GM12872 (cell line): Measurements from ENCODE around the gene PCDHGC5.

Experiments used
- TF ChIP-seq, protein P1 (sequence below): IDR thresholded peaks from 3 replicates; pipeline ENCODE4 v1.5.1; 2011; ENCODE audit warnings: low read depth, mild to moderate bottlenecking, low read length, moderate library complexity; ENCODE audit not compliant: insufficient read depth

Gene PCDHGC5

DNA sequence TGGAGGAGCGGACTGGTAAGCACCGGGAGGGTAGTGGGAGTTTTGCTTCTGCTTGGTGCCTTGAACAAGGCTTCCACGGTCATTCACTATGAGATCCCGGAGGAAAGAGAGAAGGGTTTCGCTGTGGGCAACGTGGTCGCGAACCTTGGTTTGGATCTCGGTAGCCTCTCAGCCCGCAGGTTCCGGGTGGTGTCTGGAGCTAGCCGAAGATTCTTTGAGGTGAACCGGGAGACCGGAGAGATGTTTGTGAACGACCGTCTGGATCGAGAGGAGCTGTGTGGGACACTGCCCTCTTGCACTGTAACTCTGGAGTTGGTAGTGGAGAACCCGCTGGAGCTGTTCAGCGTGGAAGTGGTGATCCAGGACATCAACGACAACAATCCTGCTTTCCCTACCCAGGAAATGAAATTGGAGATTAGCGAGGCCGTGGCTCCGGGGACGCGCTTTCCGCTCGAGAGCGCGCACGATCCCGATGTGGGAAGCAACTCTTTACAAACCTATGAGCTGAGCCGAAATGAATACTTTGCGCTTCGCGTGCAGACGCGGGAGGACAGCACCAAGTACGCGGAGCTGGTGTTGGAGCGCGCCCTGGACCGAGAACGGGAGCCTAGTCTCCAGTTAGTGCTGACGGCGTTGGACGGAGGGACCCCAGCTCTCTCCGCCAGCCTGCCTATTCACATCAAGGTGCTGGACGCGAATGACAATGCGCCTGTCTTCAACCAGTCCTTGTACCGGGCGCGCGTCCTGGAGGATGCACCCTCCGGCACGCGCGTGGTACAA is 12.6 kb upstream of the PCDHGC5 start:
- TF ChIP-seq, protein P1, sequence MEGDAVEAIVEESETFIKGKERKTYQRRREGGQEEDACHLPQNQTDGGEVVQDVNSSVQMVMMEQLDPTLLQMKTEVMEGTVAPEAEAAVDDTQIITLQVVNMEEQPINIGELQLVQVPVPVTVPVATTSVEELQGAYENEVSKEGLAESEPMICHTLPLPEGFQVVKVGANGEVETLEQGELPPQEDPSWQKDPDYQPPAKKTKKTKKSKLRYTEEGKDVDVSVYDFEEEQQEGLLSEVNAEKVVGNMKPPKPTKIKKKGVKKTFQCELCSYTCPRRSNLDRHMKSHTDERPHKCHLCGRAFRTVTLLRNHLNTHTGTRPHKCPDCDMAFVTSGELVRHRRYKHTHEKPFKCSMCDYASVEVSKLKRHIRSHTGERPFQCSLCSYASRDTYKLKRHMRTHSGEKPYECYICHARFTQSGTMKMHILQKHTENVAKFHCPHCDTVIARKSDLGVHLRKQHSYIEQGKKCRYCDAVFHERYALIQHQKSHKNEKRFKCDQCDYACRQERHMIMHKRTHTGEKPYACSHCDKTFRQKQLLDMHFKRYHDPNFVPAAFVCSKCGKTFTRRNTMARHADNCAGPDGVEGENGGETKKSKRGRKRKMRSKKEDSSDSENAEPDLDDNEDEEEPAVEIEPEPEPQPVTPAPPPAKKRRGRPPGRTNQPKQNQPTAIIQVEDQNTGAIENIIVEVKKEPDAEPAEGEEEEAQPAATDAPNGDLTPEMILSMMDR: no peak

DNA sequence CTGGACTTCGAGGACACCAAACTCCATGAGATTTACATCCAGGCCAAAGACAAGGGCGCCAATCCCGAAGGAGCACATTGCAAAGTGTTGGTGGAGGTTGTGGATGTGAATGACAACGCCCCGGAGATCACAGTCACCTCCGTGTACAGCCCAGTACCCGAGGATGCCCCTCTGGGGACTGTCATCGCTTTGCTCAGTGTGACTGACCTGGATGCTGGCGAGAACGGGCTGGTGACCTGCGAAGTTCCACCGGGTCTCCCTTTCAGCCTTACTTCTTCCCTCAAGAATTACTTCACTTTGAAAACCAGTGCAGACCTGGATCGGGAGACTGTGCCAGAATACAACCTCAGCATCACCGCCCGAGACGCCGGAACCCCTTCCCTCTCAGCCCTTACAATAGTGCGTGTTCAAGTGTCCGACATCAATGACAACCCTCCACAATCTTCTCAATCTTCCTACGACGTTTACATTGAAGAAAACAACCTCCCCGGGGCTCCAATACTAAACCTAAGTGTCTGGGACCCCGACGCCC is 11.8 kb upstream of the PCDHGC5 start:
- TF ChIP-seq, protein P1: no peak

DNA sequence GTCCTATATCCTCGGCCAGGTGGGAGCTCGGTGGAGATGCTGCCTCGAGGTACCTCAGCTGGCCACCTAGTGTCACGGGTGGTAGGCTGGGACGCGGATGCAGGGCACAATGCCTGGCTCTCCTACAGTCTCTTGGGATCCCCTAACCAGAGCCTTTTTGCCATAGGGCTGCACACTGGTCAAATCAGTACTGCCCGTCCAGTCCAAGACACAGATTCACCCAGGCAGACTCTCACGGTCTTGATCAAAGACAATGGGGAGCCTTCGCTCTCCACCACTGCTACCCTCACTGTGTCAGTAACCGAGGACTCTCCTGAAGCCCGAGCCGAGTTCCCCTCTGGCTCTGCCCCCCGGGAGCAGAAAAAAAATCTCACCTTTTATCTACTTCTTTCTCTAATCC is 11.1 kb upstream of the PCDHGC5 start:
- TF ChIP-seq, protein P1: no peak

DNA sequence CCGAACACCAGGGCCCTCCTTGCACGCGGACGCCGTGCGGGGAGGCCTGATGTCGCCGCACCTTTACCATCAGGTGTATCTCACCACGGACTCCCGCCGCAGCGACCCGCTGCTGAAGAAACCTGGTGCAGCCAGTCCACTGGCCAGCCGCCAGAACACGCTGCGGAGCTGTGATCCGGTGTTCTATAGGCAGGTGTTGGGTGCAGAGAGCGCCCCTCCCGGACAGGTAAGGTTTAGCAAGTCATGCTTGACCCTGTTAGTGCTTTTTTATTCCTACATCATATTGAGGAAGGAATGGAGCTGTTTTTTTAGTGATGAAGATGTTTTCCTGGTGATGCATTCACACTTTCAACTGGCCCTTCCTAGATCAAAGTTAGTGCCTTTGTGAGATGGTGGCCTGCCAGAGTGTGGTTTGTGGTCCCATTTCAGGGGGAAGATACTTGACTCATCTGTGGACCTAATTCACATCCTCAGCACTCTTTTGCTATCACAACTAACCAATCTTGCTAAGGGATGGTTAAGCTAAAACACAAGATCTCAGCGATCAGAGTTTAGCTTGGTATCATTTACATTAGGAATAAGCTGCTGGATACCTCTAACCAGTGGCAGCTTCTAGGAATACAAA is 10.4 kb upstream of the PCDHGC5 start:
- TF ChIP-seq, protein P1: peak; percentile 34; the same call in 1 of the 3 replicates

DNA sequence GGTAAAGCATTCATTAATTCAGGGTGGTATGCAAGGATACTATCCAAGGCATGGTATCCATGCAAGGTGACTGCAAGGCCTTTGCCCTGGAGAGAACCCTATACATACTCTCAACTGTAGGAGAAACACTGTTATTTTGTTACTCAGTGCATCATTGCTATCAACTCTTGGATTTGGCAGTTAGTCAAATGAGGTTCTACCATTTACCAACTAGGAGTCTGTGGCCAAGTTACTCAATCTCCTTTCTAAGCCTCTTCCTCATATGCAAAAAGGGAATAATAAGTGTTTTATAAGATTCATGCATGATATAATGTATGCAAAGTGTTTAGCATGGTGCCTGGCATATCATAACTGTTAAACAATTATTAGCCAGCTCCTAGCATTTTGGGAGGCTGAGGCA is 9.1 kb upstream of the PCDHGC5 start:
- TF ChIP-seq, protein P1: no peak

DNA sequence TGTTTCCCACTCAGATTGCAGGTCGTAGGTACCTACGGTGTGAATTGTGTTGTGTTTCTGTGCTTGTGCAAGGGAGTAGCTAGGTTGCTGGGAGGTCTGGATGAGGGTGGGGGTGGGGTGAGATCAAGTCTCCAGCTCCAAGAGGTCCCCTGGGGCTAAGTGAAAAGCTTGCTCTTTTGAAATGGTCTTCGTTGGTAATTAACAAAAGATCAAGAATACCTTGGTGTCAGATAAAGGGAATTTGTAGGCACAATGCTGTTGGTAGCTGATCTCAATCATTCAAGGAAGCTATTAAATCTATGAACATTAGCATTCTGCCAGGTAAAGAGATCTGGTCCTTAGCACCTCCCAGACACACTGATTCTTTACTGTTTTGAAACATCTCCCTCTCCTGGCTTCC is 5.0 kb upstream of the PCDHGC5 start:
- TF ChIP-seq, protein P1: no peak

DNA sequence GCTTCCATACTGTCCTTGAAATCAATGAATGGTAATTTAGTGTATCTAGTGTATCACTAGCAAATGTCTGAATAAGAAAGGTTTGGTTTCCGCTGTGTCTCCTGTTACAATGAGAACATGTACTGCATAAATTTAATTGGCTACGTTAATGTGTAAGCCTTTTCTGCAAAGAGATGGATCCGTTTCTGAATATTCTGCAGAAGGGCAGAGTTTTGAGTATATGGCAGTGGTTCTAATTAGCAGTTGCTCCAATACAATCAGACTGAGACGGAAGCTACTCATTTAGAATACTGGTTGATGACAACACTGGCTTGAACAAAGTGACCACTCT is 4.6 kb upstream of the PCDHGC5 start:
- TF ChIP-seq, protein P1: no peak
